ENCODE results near the gene MED9.

Gene MED9

DNA sequence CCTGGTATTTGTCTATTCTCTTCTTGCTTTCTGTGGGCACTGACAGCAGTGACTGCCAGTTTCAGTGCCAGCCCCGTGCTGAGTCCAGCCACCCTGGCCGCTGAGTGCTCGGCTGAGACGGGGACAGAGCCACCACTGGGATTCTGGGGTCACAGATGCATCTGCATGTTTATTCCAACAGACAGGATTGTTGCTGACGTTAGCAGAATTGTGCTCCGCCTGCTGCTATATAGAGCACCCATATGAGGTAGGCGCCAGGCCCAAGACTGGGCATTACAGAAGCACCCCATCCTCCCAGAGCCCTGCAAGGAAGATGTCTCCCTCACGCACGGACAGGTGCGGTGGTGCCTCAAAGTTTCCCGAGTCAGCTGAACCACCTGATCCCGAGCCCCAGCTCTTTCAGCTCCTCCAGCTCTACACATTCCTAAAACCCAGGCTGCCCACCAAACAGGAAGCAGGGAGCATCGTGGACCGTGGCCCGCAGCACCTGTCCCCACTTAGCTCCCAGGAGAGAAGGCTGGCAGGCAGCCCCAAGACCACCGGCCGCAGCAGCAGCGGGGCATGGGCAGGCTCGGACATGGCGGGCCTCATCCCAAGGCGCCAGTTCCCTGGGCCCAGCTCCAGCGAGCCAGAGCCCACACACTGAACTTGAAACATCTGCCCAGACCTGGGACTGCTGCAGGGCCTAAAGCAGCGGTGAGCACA is 64.3 kb downstream of the MED9 start:
- no peak for DNase-seq

DNA sequence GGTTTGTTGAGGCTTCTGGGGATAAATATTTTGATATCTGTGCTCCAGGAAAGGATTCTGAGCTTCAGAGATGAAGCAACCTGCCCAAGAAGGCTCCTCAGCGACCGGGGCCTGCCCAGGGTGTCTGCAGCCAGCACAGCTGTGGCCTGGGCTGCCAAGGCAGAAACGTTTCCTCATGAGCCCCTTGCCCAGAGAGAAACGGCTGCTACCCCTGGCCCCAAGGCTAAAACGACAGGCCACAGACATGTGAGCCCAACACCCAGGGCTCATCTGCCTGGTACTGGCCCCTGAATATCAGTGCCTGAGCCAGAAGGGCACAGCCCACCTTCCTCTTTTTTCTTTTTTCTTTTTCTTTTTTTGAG is 64.8 kb downstream of the MED9 start:
- no peak for DNase-seq
